ENCODE results near the gene NANOS2. TPM values are rescaled to one million over a fixed set of nuclear protein-coding genes. Genes with fewer than 3 reads are reported as not detected.

The NANOS2 gene
- total and polyA plus RNA-seq, 2 of the 13 experiments (the other 11 are each of a cell fraction or from before 2014, with no cell fraction given) = not detected

DNA sequence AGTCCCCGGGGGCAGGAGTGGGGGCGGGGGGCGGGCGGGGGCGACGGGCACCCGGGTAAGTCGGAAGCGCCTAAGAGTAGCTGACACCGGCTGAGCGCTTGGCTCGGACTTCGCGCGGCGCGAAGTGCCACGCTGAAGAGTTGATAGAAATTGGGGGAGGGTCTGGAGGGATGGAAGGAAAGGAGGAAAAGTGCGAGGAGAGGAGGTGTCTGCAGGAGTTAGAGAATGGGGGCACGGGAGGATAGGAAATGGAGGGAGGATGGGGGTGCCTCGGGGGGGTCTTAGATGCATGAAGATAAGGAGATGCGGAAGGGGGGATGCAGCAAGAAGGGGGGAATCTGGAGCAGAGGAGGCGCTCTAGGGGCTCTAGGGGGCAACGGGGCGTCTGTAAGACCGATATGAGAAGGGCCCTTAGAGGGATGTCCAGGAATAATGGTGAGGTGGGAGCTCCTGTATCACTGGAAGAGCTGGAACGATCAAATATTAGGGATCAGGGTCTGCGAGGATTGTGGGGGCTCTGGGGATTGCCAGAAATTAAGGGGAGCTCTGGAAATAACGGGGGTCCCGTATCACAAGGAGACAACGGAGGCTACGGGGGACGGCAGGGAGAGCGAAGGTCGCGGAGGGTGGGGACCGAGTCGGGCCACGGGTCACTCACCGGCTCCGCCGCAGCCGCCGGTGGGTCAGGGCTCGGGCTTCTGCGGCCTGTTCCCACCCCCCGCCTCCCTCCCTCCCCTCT is 12.5 kb downstream of the NANOS2 start, which contains the start of gene MYPOP (continued):
- TF ChIP-seq, protein P1, sequence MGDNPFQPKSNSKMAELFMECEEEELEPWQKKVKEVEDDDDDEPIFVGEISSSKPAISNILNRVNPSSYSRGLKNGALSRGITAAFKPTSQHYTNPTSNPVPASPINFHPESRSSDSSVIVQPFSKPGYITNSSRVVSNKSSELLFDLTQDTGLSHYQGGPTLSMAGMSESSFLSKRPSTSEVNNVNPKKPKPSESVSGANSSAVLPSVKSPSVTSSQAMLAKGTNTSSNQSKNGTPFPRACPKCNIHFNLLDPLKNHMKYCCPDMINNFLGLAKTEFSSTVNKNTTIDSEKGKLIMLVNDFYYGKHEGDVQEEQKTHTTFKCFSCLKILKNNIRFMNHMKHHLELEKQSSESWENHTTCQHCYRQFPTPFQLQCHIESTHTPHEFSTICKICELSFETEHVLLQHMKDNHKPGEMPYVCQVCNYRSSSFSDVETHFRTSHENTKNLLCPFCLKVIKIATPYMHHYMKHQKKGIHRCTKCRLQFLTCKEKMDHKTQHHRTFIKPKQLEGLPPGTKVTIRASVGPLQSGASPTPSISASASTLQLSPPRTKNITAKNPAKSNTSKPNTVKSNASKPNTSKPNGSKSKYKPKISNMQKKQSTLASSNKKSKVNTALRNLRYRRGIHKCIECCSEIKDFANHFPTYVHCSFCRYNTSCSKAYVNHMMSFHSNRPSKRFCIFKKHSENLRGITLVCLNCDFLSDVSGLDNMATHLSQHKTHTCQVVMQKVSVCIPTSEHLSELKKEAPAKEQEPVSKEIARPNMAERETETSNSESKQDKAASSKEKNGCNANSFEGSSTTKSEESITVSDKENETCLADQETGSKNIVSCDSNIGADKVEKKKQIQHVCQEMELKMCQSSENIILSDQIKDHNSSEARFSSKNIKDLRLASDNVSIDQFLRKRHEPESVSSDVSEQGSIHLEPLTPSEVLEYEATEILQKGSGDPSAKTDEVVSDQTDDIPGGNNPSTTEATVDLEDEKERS (CRISPR knock-in tag; IDR thresholded peaks at IDR 0.05) = no peak
- TF ChIP-seq PHF5A (CRISPR knock-in tag; IDR thresholded peaks at IDR 0.05; ENCODE audit: low read depth, unreplicated experiment) = no peak
- TF ChIP-seq, protein P2, sequence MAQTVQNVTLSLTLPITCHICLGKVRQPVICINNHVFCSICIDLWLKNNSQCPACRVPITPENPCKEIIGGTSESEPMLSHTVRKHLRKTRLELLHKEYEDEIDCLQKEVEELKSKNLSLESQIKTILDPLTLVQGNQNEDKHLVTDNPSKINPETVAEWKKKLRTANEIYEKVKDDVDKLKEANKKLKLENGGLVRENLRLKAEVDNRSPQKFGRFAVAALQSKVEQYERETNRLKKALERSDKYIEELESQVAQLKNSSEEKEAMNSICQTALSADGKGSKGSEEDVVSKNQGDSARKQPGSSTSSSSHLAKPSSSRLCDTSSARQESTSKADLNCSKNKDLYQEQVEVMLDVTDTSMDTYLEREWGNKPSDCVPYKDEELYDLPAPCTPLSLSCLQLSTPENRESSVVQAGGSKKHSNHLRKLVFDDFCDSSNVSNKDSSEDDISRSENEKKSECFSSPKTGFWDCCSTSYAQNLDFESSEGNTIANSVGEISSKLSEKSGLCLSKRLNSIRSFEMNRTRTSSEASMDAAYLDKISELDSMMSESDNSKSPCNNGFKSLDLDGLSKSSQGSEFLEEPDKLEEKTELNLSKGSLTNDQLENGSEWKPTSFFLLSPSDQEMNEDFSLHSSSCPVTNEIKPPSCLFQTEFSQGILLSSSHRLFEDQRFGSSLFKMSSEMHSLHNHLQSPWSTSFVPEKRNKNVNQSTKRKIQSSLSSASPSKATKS (CRISPR knock-in tag; IDR thresholded peaks at IDR 0.05) = no peak
- TF ChIP-seq, protein P3, sequence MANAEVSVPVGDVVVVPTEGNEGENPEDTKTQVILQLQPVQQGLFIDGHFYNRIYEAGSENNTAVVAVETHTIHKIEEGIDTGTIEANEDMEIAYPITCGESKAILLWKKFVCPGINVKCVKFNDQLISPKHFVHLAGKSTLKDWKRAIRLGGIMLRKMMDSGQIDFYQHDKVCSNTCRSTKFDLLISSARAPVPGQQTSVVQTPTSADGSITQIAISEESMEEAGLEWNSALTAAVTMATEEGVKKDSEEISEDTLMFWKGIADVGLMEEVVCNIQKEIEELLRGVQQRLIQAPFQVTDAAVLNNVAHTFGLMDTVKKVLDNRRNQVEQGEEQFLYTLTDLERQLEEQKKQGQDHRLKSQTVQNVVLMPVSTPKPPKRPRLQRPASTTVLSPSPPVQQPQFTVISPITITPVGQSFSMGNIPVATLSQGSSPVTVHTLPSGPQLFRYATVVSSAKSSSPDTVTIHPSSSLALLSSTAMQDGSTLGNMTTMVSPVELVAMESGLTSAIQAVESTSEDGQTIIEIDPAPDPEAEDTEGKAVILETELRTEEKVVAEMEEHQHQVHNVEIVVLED (CRISPR knock-in tag; IDR thresholded peaks at IDR 0.05; ENCODE audit: borderline replicate concordance) = no peak
- no peak for TF ChIP-seq ZNF292 (CRISPR knock-in tag; IDR thresholded peaks at IDR 0.05; ENCODE audit: borderline replicate concordance, low read depth)
- no peak for TF ChIP-seq SKI (IDR thresholded peaks at IDR 0.05; ENCODE audit: partially characterized antibody)
- TF ChIP-seq, protein P4, sequence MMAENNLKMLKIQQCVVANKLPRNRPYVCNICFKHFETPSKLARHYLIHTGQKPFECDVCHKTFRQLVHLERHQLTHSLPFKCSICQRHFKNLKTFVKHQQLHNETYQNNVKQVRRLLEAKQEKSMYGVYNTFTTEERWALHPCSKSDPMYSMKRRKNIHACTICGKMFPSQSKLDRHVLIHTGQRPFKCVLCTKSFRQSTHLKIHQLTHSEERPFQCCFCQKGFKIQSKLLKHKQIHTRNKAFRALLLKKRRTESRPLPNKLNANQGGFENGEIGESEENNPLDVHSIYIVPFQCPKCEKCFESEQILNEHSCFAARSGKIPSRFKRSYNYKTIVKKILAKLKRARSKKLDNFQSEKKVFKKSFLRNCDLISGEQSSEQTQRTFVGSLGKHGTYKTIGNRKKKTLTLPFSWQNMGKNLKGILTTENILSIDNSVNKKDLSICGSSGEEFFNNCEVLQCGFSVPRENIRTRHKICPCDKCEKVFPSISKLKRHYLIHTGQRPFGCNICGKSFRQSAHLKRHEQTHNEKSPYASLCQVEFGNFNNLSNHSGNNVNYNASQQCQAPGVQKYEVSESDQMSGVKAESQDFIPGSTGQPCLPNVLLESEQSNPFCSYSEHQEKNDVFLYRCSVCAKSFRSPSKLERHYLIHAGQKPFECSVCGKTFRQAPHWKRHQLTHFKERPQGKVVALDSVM (CRISPR knock-in tag; IDR thresholded peaks at IDR 0.05) = no peak
- no peak for TF ChIP-seq AGO2 (optimal IDR thresholded peaks at IDR 0.05; ENCODE audit: low read depth, low read length)
- TF ChIP-seq ZNF816 (CRISPR knock-in tag; IDR thresholded peaks at IDR 0.05; ENCODE audit: borderline replicate concordance) = no peak
- no peak for TF ChIP-seq ZNF10 (CRISPR knock-in tag; IDR thresholded peaks at IDR 0.05; ENCODE audit: borderline replicate concordance, low read depth)
- TF ChIP-seq, protein P5, sequence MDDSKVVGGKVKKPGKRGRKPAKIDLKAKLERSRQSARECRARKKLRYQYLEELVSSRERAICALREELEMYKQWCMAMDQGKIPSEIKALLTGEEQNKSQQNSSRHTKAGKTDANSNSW (CRISPR knock-in tag; IDR thresholded peaks at IDR 0.05; ENCODE audit: borderline replicate concordance) = no peak
- no peak for TF ChIP-seq ZSCAN9 (CRISPR knock-in tag; IDR thresholded peaks at IDR 0.05; ENCODE audit: borderline replicate concordance)
- TF ChIP-seq ZFP36L2 (CRISPR knock-in tag; IDR thresholded peaks at IDR 0.05) = no peak
- TF ChIP-seq, protein P6, sequence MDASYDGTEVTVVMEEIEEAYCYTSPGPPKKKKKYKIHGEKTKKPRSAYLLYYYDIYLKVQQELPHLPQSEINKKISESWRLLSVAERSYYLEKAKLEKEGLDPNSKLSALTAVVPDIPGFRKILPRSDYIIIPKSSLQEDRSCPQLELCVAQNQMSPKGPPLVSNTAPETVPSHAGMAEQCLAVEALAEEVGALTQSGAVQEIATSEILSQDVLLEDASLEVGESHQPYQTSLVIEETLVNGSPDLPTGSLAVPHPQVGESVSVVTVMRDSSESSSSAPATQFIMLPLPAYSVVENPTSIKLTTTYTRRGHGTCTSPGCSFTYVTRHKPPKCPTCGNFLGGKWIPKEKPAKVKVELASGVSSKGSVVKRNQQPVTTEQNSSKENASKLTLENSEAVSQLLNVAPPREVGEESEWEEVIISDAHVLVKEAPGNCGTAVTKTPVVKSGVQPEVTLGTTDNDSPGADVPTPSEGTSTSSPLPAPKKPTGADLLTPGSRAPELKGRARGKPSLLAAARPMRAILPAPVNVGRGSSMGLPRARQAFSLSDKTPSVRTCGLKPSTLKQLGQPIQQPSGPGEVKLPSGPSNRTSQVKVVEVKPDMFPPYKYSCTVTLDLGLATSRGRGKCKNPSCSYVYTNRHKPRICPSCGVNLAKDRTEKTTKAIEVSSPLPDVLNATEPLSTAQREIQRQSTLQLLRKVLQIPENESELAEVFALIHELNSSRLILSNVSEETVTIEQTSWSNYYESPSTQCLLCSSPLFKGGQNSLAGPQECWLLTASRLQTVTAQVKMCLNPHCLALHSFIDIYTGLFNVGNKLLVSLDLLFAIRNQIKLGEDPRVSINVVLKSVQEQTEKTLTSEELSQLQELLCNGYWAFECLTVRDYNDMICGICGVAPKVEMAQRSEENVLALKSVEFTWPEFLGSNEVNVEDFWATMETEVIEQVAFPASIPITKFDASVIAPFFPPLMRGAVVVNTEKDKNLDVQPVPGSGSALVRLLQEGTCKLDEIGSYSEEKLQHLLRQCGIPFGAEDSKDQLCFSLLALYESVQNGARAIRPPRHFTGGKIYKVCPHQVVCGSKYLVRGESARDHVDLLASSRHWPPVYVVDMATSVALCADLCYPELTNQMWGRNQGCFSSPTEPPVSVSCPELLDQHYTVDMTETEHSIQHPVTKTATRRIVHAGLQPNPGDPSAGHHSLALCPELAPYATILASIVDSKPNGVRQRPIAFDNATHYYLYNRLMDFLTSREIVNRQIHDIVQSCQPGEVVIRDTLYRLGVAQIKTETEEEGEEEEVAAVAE (CRISPR knock-in tag; IDR thresholded peaks at IDR 0.05; ENCODE audit: borderline replicate concordance) = no peak

Data from HepG2 (cell line).